ENCODE results near the gene ZBTB3. TPM values are rescaled to one million over a fixed set of nuclear protein-coding genes. Genes with fewer than 3 reads are reported as not detected.

The ZBTB3 gene
- total RNA-seq, 4 donors from 2014 or later: 10.1 to 17.1 (median 14.8) TPM

DNA sequence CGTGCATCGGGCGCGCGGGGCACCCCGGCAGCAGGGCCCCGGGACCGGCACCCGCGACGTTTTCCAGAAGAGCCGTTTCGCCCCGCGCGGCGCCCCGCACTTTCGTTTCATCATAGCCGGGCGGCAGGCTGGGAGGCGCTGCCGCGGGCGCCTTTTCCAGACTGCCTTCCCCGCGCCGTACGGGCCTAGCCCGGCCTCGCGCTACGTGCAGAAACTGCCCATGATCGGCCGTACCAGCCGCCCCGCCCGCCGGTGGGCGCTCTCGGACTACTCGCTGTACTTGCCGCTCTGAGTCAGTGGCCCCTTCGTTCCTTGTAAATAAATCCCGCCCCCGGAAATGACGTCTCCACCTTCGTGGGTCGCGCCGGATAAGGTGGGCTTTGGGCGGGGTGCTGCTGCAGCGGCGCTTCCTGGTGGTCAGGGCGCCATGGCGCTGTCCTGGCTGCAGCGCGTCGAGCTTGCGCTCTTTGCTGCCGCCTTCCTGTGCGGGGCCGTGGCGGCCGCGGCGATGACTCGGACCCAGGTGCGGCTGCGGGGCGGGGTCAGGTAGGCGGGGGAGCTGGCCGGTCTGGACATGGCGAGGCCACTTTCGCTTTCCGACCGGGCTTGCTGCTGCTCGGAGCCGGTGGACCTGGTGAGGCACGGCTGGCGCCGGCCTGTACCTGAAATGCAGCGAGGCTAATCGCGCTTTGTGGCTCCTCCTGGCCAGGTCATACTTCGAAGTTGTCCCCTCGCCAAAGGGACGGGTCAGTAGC lies 33.2 kb upstream of the ZBTB3 start, which contains the start of gene TMEM179B:
Gene TMEM179B (plus strand): TSS at position 398 of the 755 bp plus-strand sequence. CDS start 30 bp downstream, at position 428.
- peak within 1 kb of the TSS; percentile 88 to 96 (median 95) for H3K27ac ChIP-seq
- 0 to 1% methylated on average over 6 to 16 of the region's 88 CpGs for WGBS, 2 donors
- H3K27me3 ChIP-seq: no peaks in the 10 kb centered on the region
- intact Hi-C loops (cut with DNase I): loop anchor here (5.0 to 10.0 kb wide), 2 partner anchors 48 to 75 kb away; partner anchors contain the start of genes STX5, TEX54 and WDR74
- DNase-seq: peak; percentile 98 to 99
- TF ChIP-seq POLR2A (IDR thresholded peaks at IDR 0.05): peak; percentile 78 to 99
- TF ChIP-seq, protein P1, sequence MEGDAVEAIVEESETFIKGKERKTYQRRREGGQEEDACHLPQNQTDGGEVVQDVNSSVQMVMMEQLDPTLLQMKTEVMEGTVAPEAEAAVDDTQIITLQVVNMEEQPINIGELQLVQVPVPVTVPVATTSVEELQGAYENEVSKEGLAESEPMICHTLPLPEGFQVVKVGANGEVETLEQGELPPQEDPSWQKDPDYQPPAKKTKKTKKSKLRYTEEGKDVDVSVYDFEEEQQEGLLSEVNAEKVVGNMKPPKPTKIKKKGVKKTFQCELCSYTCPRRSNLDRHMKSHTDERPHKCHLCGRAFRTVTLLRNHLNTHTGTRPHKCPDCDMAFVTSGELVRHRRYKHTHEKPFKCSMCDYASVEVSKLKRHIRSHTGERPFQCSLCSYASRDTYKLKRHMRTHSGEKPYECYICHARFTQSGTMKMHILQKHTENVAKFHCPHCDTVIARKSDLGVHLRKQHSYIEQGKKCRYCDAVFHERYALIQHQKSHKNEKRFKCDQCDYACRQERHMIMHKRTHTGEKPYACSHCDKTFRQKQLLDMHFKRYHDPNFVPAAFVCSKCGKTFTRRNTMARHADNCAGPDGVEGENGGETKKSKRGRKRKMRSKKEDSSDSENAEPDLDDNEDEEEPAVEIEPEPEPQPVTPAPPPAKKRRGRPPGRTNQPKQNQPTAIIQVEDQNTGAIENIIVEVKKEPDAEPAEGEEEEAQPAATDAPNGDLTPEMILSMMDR (IDR thresholded peaks at IDR 0.05): peak in 4 of 6 experiments; percentile 21 to 48 (median 36)
- H3K4me3 ChIP-seq (replicated peaks in 1 of 3): peak within 1 kb of the TSS; percentile 25 to 97 (median 45)
- peaks cover 24 to 32% of the 10 kb centered on the region in 2 donors for H3K4me1 ChIP-seq
- no peaks in the 10 kb centered on the region for H3K9me3 ChIP-seq
- peaks cover 0 to 6% of the 10 kb centered on the region in 2 donors for H3K36me3 ChIP-seq

DNA sequence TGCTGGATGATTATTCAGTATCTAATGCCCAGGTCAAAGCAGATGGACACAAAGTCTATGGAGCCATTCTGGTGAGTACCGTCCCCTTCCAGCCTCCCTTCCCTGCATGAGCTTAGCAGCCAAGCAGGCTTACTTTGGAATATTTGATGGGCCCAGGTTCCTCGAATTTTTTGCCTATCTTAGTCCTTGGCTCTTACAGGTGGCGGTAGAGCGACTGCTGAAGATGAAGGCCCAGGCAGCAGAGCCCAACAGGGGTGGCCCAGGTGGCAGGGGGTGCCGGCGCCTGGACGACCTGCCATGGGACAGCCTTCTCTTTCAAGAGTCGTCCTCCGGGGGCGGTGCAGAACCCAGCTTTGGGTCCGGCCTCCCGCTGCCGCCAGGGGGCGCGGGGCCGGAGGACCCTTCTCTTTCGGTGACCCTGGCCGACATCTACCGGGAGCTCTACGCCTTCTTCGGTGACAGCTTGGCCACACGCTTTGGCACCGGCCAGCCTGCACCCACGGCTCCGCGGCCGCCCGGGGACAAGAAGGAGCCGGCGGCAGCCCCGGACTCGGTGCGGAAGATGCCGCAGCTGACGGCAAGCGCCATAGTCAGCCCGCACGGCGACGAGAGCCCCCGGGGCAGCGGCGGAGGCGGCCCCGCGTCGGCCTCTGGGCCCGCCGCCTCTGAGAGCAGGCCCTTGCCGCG lies 32.5 kb upstream of the ZBTB3 start:
- WGBS, 2 donors: 0 to 11% methylated on average over 7 to 8 of the region's 51 CpGs
- Histone ChIP-seq H3K4me3 (replicated peaks in 1 of 3) (peak overlapping the region; percentile 25 to 97 (median 45)), H3K36me3 (peaks cover 0 to 9% of the 10 kb centered on the region in 2 donors), H3K9me3 (no peaks in the 10 kb centered on the region), H3K27ac (peak overlapping the region; percentile 88 to 96 (median 95)), H3K27me3 (no peaks in the 10 kb centered on the region), H3K4me1 (peaks cover 22 to 29% of the 10 kb centered on the region in 2 donors)
- intact Hi-C loops (cut with DNase I): loop anchor here (5.0 to 10.0 kb wide), 2 partner anchors 48 to 76 kb away; partner anchors contain the start of genes STX5, TEX54 and WDR74
- peak; percentile 91 to 93 for DNase-seq
- TF ChIP-seq, protein P1 (IDR thresholded peaks at IDR 0.05): peak; percentile 83 to 99 (median 94)
- no peak for TF ChIP-seq POLR2A (IDR thresholded peaks at IDR 0.05)

DNA sequence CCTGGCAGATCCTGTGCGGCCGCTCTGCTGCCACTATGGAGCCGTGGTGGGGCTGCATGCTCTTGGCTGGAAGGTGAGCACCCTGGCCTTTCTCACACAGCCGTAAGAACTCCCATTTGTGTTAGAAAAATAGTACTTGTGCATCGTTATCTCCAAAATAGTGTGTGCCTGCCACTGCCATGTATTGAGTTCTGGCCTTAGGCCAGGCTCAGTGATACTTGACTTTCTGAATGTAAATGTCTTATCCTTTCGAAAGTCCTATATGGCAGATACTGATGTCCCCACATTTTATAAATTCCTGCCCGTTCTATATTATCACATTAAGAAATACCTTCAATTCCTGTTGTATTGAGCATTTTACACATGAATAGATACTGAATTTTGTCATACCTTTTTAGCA lies 28.8 kb upstream of the ZBTB3 start:
- no peaks in the 10 kb centered on the region for H3K27me3 ChIP-seq
- H3K9me3 ChIP-seq: no peaks in the 10 kb centered on the region
- WGBS, 2 donors: 96 to 97% methylated on average over 7 of the region's 7 CpGs
- peaks cover 0 to 26% of the 10 kb centered on the region in 2 donors for H3K36me3 ChIP-seq
- TF ChIP-seq, protein P1 (IDR thresholded peaks at IDR 0.05): no peak
- TF ChIP-seq POLR2A (IDR thresholded peaks at IDR 0.05): no peak
- intact Hi-C loops (cut with DNase I): loop anchor here (10.0 kb wide), 1 partner anchor 52 kb away; the partner anchor contains the start of genes STX5, TEX54 and WDR74
- DNase-seq: no peak
- no peak overlapping the region for H3K4me3 ChIP-seq (replicated peaks in 1 of 3)
- H3K27ac ChIP-seq: no peak overlapping the region
- peaks cover 8 to 9% of the 10 kb centered on the region in 2 donors for H3K4me1 ChIP-seq

DNA sequence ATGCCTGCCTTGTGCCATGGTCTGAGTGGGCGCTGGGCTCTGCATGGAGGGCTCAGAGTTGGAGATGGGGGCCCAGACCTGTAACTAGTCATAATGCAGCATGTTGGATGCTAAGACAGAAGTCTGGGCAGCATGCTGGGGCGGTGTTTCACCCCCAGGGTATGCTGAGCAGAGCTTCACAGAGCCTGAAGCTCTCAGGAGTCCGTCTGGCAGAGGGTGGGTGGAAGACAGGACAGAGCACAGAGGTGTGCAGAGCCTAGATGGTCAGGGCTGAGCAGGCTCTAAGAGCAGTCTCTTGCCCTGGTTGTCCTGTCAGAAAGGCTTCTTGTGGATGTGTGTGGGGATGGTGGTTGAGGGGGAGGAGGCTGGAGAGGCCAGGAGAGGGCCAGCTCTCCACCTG lies 24.5 kb upstream of the ZBTB3 start:
- TF ChIP-seq, protein P1 (IDR thresholded peaks at IDR 0.05): no peak
- no peak for TF ChIP-seq POLR2A (IDR thresholded peaks at IDR 0.05)
- no peaks in the 10 kb centered on the region for H3K27me3 ChIP-seq
- WGBS, 2 donors: 92 to 100% methylated on average over 3 of the region's 3 CpGs
- no peaks in the 10 kb centered on the region for H3K4me1 ChIP-seq
- H3K4me3 ChIP-seq (replicated peaks in 1 of 3): no peak overlapping the region
- intact Hi-C loops (cut with DNase I): no loop called here
- no peak for DNase-seq
- H3K36me3 ChIP-seq: peaks cover 0 to 46% of the 10 kb centered on the region in 2 donors
- no peak overlapping the region for H3K27ac ChIP-seq
- no peaks in the 10 kb centered on the region for H3K9me3 ChIP-seq
